ENCODE measurements around the gene SH2D1A. TPM values are rescaled to one million over a fixed set of nuclear protein-coding genes. Genes with fewer than 3 reads are reported as not detected.
"Not testable (repeated sequence)": the region's sequence is repeated elsewhere in the genome, so short reads cannot be mapped to it uniquely, and the experiment has no call there.

SH2D1A gene
- not detected in 2 replicates for total RNA-seq

DNA sequence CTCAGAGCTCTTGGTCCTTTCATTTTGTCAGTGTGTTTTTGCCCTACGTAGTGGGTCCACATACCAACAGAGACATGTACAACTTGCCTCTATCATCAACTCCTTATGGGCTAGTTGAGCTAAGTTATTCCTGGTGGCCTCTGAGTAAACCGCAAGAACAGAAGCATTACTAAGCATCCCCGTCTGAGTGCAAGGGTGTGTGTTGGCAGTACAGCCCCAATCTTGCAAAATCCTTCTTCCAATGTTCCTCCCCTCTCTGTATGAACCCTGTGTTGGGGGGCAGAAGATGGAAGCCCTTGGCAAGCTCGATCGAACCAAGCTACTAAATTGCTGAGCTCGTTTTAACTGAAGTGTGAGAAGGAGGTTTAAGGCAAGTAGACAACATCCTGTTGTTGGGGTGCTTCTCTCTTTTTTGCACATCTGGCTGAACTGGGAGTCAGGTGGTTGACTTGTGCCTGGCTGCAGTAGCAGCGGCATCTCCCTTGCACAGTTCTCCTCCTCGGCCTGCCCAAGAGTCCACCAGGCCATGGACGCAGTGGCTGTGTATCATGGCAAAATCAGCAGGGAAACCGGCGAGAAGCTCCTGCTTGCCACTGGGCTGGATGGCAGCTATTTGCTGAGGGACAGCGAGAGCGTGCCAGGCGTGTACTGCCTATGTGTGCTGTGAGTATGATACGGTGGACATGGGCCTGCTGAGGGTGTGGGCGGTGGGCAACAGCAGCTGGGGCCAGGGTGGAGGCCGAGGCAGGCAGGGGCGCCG lies at the start of gene SH2D1A:
Gene SH2D1A, plus strand, starts transcription at position 447 of the 760 bp plus-strand sequence. Its CDS starts 80 bp downstream, at position 527.
- Histone ChIP-seq H2AFZ (ENCODE audit: low read length) (no peak within 1 kb of the TSS), H3K4me1 (ENCODE audit: insufficient read depth, low read length) (no peaks in the 10 kb centered on the region), H4K20me1 (ENCODE audit: insufficient read depth, low read length) (no peaks in the 10 kb centered on the region), H3K4me2 (ENCODE audit: insufficient read depth, low read length) (no peak within 1 kb of the TSS), H3K36me3 (ENCODE audit: insufficient read depth, low read length) (no peaks in the 10 kb centered on the region), H3K27me3 (ENCODE audit: insufficient read depth, low read length) (no peaks in the 10 kb centered on the region), H3K27ac (ENCODE audit: low read depth, low read length) (no peak within 1 kb of the TSS), H3K79me2 (ENCODE audit: insufficient read depth, low read length) (no peaks in the 10 kb centered on the region), H3K4me3 (ENCODE audit: insufficient read depth, low read length) (no peak within 1 kb of the TSS), H3K9me3 (ENCODE audit: low read depth, low read length) (no peaks in the 10 kb centered on the region)
- TF ChIP-seq, protein P1, sequence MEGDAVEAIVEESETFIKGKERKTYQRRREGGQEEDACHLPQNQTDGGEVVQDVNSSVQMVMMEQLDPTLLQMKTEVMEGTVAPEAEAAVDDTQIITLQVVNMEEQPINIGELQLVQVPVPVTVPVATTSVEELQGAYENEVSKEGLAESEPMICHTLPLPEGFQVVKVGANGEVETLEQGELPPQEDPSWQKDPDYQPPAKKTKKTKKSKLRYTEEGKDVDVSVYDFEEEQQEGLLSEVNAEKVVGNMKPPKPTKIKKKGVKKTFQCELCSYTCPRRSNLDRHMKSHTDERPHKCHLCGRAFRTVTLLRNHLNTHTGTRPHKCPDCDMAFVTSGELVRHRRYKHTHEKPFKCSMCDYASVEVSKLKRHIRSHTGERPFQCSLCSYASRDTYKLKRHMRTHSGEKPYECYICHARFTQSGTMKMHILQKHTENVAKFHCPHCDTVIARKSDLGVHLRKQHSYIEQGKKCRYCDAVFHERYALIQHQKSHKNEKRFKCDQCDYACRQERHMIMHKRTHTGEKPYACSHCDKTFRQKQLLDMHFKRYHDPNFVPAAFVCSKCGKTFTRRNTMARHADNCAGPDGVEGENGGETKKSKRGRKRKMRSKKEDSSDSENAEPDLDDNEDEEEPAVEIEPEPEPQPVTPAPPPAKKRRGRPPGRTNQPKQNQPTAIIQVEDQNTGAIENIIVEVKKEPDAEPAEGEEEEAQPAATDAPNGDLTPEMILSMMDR (IDR thresholded peaks at IDR 0.05; ENCODE audit: extremely low read depth, low read depth, low read length) = no peak
- no peak for DNase-seq (ENCODE audit: insufficient read length, low spot score, missing footprints)

DNA sequence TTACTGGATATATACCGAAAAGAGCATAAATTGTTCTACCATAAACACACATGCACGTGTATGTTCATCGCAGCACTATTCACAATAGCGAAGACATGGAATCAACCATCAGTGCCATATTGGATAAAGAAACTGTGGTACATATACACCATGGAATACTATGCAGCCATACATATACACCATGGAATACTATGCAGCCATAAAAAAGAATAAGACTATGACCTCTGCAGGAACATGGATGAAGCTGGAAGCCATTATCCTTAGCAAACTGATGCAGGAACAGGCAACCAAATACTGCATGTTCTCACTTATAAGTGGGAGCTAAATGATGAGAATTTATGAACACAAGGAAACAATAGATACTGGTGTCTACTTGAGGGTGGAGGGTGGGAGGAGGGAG lies 47.0 kb upstream of the SH2D1A start:
- not testable (repeated sequence) for H4K20me1 ChIP-seq (ENCODE audit: insufficient read depth, low read length); H3K4me2 ChIP-seq (ENCODE audit: insufficient read depth, low read length); H3K4me3 ChIP-seq (ENCODE audit: insufficient read depth, low read length); H3K9me3 ChIP-seq (ENCODE audit: low read depth, low read length); DNase-seq (ENCODE audit: insufficient read length, low spot score, missing footprints); H3K36me3 ChIP-seq (ENCODE audit: insufficient read depth, low read length); H2AFZ ChIP-seq (ENCODE audit: low read length); H3K27ac ChIP-seq (ENCODE audit: low read depth, low read length); H3K27me3 ChIP-seq (ENCODE audit: insufficient read depth, low read length); H3K79me2 ChIP-seq (ENCODE audit: insufficient read depth, low read length); H3K4me1 ChIP-seq (ENCODE audit: insufficient read depth, low read length)

DNA sequence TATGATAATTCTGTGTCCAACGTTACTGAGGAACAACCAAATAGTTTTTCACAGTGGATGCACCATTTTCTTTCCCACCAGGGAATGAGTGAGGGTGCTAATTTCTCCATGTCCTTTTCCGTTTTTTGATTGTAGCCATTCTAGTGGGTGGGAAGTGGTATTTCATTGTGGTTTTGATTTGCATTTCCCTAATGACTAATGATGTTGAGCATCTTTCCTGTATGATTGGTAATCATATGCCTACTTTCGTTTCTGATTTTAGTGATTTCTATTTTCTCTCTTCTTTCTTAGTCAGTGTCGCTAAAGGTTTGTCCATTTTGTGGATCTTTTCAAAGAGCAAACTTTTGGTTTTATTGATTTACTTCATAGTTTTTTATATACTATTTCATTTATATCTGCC lies 46.0 kb upstream of the SH2D1A start:
- DNase-seq (ENCODE audit: insufficient read length, low spot score, missing footprints) = no peak
- Histone ChIP-seq H3K79me2 (ENCODE audit: insufficient read depth, low read length) (no peaks in the 10 kb centered on the region), H3K4me3 (ENCODE audit: insufficient read depth, low read length) (no peak overlapping the region), H3K4me2 (ENCODE audit: insufficient read depth, low read length) (no peak overlapping the region), H2AFZ (ENCODE audit: low read length) (no peak overlapping the region), H4K20me1 (ENCODE audit: insufficient read depth, low read length) (no peaks in the 10 kb centered on the region), H3K9me3 (ENCODE audit: low read depth, low read length) (no peaks in the 10 kb centered on the region), H3K4me1 (ENCODE audit: insufficient read depth, low read length) (no peaks in the 10 kb centered on the region), H3K27ac (ENCODE audit: low read depth, low read length) (no peak overlapping the region), H3K36me3 (ENCODE audit: insufficient read depth, low read length) (no peaks in the 10 kb centered on the region), H3K27me3 (ENCODE audit: insufficient read depth, low read length) (no peaks in the 10 kb centered on the region)
- TF ChIP-seq, protein P1 (IDR thresholded peaks at IDR 0.05; ENCODE audit: extremely low read depth, low read depth, low read length) = no peak

DNA sequence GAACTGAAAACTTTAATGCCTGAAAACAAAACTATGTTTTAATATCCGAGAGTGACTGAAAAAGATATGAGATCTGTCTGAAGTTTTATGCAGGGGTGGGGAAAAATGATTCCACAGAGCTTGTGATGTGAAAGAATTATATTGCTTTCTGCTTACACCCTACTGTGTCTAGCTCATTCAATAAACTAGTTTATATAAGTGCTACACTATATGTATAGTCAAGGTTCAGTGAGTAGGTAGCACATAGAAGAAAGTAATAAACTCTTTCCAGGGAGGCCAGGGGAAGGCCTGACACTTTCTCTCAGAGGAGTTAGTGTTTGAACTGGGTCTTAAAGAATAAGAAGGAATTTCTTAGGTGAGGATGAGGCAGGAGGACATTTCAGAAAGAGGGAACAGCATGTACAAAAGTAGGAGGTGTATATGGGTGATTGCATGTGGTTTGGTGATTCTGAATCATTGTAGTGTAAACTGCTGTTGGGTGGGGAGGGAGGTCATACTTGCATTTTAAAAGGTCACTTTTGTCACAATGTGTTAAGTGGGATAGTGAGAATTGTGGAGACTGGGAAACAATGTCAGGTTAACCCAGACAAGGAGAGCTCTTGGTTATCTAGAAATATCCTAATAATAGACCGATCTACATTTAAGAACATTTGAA lies 39.0 kb upstream of the SH2D1A start:
- Histone ChIP-seq H3K4me3 (ENCODE audit: insufficient read depth, low read length) (no peak overlapping the region), H3K4me2 (ENCODE audit: insufficient read depth, low read length) (no peak overlapping the region), H3K36me3 (ENCODE audit: insufficient read depth, low read length) (no peaks in the 10 kb centered on the region), H3K4me1 (ENCODE audit: insufficient read depth, low read length) (no peaks in the 10 kb centered on the region), H3K9me3 (ENCODE audit: low read depth, low read length) (no peaks in the 10 kb centered on the region), H2AFZ (ENCODE audit: low read length) (no peak overlapping the region), H3K79me2 (ENCODE audit: insufficient read depth, low read length) (no peaks in the 10 kb centered on the region), H3K27ac (ENCODE audit: low read depth, low read length) (no peak overlapping the region), H4K20me1 (ENCODE audit: insufficient read depth, low read length) (no peaks in the 10 kb centered on the region), H3K27me3 (ENCODE audit: insufficient read depth, low read length) (no peaks in the 10 kb centered on the region)
- TF ChIP-seq, protein P1 (IDR thresholded peaks at IDR 0.05; ENCODE audit: extremely low read depth, low read depth, low read length) = no peak
- no peak for DNase-seq (ENCODE audit: insufficient read length, low spot score, missing footprints)
